PC-3 (cell line): Measurements from ENCODE around the gene MRPL51. TPM values are rescaled to one million over a fixed set of nuclear protein-coding genes. Genes with fewer than 3 reads are reported as not detected.

Experiments used
- ATAC-seq: fragments of 200-7000 bp; cut with Tn5 transposase; 2 replicates; pipeline ENCODE4 v1.9.1; 2020; ENCODE audit warnings: mild to moderate bottlenecking, moderate library complexity
- BruUV-seq: library from RNA; stranded (reverse); fragments of 400-500 nt; replicated peaks from 2 replicates; lab custom pipeline; 2021; lab: Mats Ljungman, UMichigan
- CTCF ChIA-PET: fragments of 300-600 bp; sonication (Branson Sonifier 250); formaldehyde crosslinking; loops from one replicate; lab custom pipeline; 2022; ENCODE audit warnings: antibody characterized with exemption; lab: Charles Lee
- POLR2A ChIA-PET: fragments of 300-600 bp; sonication (Branson Sonifier 250); formaldehyde crosslinking; loops from one replicate; lab custom pipeline; 2022; ENCODE audit warnings: antibody characterized with exemption; ENCODE audit not compliant: unreplicated experiment; lab: Charles Lee
- DNase-seq: peaks from one replicate; pipeline ENCODE4 v3.0.0-alpha.2; 2015
- H2AFZ ChIP-seq: fragments of 300-600 bp; sonication (generic); 2 replicates; pipeline ENCODE4 v1.6.0; 2016; ENCODE audit warnings: antibody characterized with exemption, low read length
- H3F3A ChIP-seq: fragments of 300-600 bp; sonication (generic); one replicate; pipeline ENCODE4 v1.6.0; 2017; ENCODE audit warnings: antibody characterized with exemption, low read length, control low read depth, mild to moderate bottlenecking; ENCODE audit not compliant: unreplicated experiment
- H3K27ac ChIP-seq: fragments of 300-600 bp; sonication (generic); 2 replicates; pipeline ENCODE4 v1.5.1; 2016; ENCODE audit warnings: mild to moderate bottlenecking, low read length
- H3K27me3 ChIP-seq: fragments of 300-600 bp; sonication (generic); 2 replicates; pipeline ENCODE4 v1.6.1; 2016; ENCODE audit warnings: low read length, mixed read lengths
- H3K36me3 ChIP-seq: fragments of 300-600 bp; sonication (generic); 2 replicates; pipeline ENCODE4 v1.6.1; 2016; ENCODE audit warnings: low read depth, mixed run types, low read length, mixed read lengths
- H3K4me1 ChIP-seq: fragments of 300-600 bp; sonication (generic); 2 replicates; pipeline ENCODE4 v1.5.1; 2016; ENCODE audit warnings: low read length; ENCODE audit not compliant: insufficient read depth
- H3K4me2 ChIP-seq: fragments of 300-600 bp; sonication (generic); 2 replicates; pipeline ENCODE4 v1.6.0; 2016; ENCODE audit warnings: low read length
- H3K4me3 ChIP-seq: fragments of 300-600 bp; sonication (generic); 2 replicates; pipeline ENCODE4 v1.5.1; 2016; ENCODE audit warnings: mild to moderate bottlenecking, low read length, mixed read lengths
- H3K79me2 ChIP-seq: fragments of 300-600 bp; sonication (generic); 2 replicates; pipeline ENCODE4 v1.6.1; 2017; ENCODE audit warnings: low read length, mixed read lengths
- H3K9ac ChIP-seq: fragments of 300-600 bp; sonication (generic); 2 replicates; pipeline ENCODE4 v1.6.0; 2016; ENCODE audit warnings: mild to moderate bottlenecking, low read length
- H3K9me2 ChIP-seq: fragments of 300-600 bp; sonication (generic); replicated peaks from 2 replicates; pipeline ENCODE4 v1.6.1; 2016; ENCODE audit warnings: mixed run types, low read length, mixed read lengths
- H3K9me3 ChIP-seq: fragments of 300-600 bp; sonication (generic); 2 replicates; pipeline ENCODE4 v1.6.1; 2016; ENCODE audit warnings: low read length, mixed read lengths
- H4K20me1 ChIP-seq: fragments of 300-600 bp; sonication (generic); 2 replicates; pipeline ENCODE4 v1.6.1; 2016; ENCODE audit warnings: low read length, mixed read lengths
- CTCF ChIP-seq: fragments of 300-600 bp; sonication (generic); conservative IDR thresholded peaks from 2 replicates; pipeline ENCODE4 v1.5.1; 2017; ENCODE audit warnings: antibody characterized with exemption, low read depth, mild to moderate bottlenecking, low read length
- EZH2 ChIP-seq: fragments of 300-600 bp; sonication (generic); IDR thresholded peaks from one replicate; pipeline ENCODE4 v1.6.1; 2017; ENCODE audit warnings: antibody characterized with exemption, mild to moderate bottlenecking, low read length; ENCODE audit not compliant: unreplicated experiment
- EZH2phosphoT487 ChIP-seq: fragments of 300-600 bp; sonication (generic); IDR thresholded peaks from 2 replicates; pipeline ENCODE4 v1.6.1; 2018; ENCODE audit warnings: mild to moderate bottlenecking, antibody characterized with exemption, low read length, borderline replicate concordance
- intact Hi-C: fragments of 100-400 bp; cut with micrococcal nuclease; formaldehyde crosslinking; loops from 2 replicates; pipeline ENCODE4 v1.9.0; 2023
- total RNA-seq: library from RNA; depleted of rRNA; stranded (reverse); fragments of >200 nt; gene quantifications from 2 replicates; pipeline ENCODE4 v1.2.3, GENCODE V29; 2014

MRPL51 gene
- total RNA-seq, 1 experiment from 2014 or later: 157 TPM

GRCh38 chr12:6526766-6527525 is 33.9 kb upstream of the MRPL51 start:
- TF ChIP-seq EZH2 (no peak), CTCF (no peak), EZH2phosphoT487 (no peak)
- Histone ChIP-seq H3K9me3 (no peaks in the 10 kb centered on the region), H4K20me1 (no peaks in the 10 kb centered on the region), H2AFZ (no peak overlapping the region), H3K4me1 (peaks cover 5% of the 10 kb centered on the region), H3K27me3 (no peaks in the 10 kb centered on the region), H3K79me2 (no peaks in the 10 kb centered on the region), H3F3A (no peaks in the 10 kb centered on the region), H3K4me2 (no peak overlapping the region), H3K4me3 (no peak overlapping the region), H3K36me3 (peaks cover 68% of the 10 kb centered on the region), H3K27ac (no peak overlapping the region), H3K9me2 (no peaks in the 10 kb centered on the region), H3K9ac (no peak overlapping the region)
- ChIA-PET POLR2A (no interaction called here), CTCF (no interaction called here)
- DNase-seq (no peak), ATAC-seq (no peak)
- intact Hi-C loops: no loop called here
- no TSS peak for BruUV-seq

DNA sequence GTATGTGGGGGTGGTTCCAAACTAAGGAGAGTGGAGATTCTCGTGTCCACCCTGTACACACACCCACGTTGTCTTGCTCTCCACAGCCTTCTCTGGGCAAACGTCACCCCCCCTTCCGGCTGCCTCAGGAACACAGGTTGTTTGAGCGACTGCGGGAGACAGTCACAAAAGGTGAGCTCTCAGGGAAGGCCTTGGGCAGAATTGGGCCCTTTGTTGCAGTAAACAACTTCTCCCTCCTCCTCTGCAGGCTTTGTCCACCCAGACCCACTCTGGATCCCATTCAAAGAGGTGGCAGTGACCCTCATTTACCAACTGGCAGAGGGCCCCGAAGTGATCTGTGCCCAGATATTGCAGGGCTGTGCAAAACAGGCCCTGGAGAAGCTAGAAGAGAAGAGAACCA is 33.1 kb upstream of the MRPL51 start:
- Histone ChIP-seq H3K36me3 (peaks cover 73% of the 10 kb centered on the region), H3K9me2 (no peaks in the 10 kb centered on the region), H3F3A (no peaks in the 10 kb centered on the region), H3K79me2 (no peaks in the 10 kb centered on the region), H3K9ac (no peak overlapping the region), H3K4me3 (no peak overlapping the region), H3K9me3 (no peaks in the 10 kb centered on the region), H3K27ac (no peak overlapping the region), H3K27me3 (no peaks in the 10 kb centered on the region), H3K4me1 (no peaks in the 10 kb centered on the region), H3K4me2 (no peak overlapping the region), H2AFZ (no peak overlapping the region), H4K20me1 (no peaks in the 10 kb centered on the region)
- POLR2A ChIA-PET: no interaction called here
- ATAC-seq (no peak), DNase-seq (no peak)
- CTCF ChIA-PET: no interaction called here
- BruUV-seq: no TSS peak
- intact Hi-C loops: no loop called here
- no peak for TF ChIP-seq EZH2phosphoT487
- no peak for TF ChIP-seq EZH2
- TF ChIP-seq CTCF: no peak

DNA sequence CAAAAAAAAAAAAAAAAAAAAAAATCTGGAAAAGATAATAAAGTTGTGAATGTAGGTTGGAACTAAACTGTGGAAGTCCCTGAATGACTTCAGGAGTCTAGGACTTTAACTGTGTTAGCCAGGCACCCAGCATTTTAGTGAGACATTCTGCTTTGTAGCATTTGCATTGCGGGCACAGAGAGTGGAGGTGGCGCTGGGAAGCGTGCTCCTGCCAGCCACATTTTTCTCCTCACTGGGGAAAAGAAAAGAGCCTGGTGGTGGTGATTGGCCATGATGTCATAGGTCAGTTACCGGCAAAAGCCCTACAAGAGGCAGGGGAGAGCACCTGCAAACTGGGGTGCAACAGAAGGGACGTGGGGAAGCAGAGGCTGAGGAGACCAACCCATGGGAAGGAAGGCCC is 31.6 kb upstream of the MRPL51 start:
- Histone ChIP-seq H3K79me2 (no peaks in the 10 kb centered on the region), H4K20me1 (no peaks in the 10 kb centered on the region), H3F3A (no peaks in the 10 kb centered on the region), H3K9me2 (no peaks in the 10 kb centered on the region), H3K27me3 (no peaks in the 10 kb centered on the region), H3K4me1 (no peaks in the 10 kb centered on the region), H3K4me3 (no peak overlapping the region), H3K4me2 (no peak overlapping the region), H2AFZ (no peak overlapping the region), H3K9ac (no peak overlapping the region), H3K27ac (no peak overlapping the region), H3K36me3 (peaks cover 67% of the 10 kb centered on the region), H3K9me3 (no peaks in the 10 kb centered on the region)
- TF ChIP-seq CTCF (no peak), EZH2 (no peak), EZH2phosphoT487 (no peak)
- BruUV-seq: no TSS peak
- intact Hi-C loops: no loop called here
- no peak for ATAC-seq
- DNase-seq: no peak
- POLR2A ChIA-PET: no interaction called here
- CTCF ChIA-PET: no interaction called here
